GM12872 (cell line): ENCODE data around the gene HRH4.

Source experiments
- TF ChIP-seq, protein P1 (sequence below): IDR thresholded peaks from 3 replicates; pipeline ENCODE4 v1.5.1; 2011; ENCODE audit warnings: low read depth, mild to moderate bottlenecking, low read length, moderate library complexity; ENCODE audit not compliant: insufficient read depth

HRH4 gene, protein sequence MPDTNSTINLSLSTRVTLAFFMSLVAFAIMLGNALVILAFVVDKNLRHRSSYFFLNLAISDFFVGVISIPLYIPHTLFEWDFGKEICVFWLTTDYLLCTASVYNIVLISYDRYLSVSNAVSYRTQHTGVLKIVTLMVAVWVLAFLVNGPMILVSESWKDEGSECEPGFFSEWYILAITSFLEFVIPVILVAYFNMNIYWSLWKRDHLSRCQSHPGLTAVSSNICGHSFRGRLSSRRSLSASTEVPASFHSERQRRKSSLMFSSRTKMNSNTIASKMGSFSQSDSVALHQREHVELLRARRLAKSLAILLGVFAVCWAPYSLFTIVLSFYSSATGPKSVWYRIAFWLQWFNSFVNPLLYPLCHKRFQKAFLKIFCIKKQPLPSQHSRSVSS

DNA sequence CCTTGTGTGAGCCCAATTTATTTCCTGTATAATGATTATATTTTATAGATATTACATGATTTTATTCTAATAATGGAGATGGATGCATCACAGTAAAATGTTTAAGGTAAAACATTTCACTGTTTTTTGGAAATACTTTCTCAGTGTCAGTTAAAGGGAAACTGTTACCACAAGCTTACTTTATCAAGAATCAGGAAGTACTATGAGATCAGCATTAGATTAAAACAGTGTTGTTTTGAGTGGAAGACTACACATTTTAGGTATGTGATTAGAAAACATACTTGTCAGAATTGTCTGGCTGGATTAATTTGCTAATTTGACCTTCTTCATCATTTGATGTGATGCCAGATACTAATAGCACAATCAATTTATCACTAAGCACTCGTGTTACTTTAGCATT, at the start of gene HRH4:
HRH4 (plus strand) TSS at position 250 of the 400 bp plus-strand sequence; CDS start at position 342, 92 bp downstream.
- TF ChIP-seq, protein P1, sequence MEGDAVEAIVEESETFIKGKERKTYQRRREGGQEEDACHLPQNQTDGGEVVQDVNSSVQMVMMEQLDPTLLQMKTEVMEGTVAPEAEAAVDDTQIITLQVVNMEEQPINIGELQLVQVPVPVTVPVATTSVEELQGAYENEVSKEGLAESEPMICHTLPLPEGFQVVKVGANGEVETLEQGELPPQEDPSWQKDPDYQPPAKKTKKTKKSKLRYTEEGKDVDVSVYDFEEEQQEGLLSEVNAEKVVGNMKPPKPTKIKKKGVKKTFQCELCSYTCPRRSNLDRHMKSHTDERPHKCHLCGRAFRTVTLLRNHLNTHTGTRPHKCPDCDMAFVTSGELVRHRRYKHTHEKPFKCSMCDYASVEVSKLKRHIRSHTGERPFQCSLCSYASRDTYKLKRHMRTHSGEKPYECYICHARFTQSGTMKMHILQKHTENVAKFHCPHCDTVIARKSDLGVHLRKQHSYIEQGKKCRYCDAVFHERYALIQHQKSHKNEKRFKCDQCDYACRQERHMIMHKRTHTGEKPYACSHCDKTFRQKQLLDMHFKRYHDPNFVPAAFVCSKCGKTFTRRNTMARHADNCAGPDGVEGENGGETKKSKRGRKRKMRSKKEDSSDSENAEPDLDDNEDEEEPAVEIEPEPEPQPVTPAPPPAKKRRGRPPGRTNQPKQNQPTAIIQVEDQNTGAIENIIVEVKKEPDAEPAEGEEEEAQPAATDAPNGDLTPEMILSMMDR: no peak

DNA sequence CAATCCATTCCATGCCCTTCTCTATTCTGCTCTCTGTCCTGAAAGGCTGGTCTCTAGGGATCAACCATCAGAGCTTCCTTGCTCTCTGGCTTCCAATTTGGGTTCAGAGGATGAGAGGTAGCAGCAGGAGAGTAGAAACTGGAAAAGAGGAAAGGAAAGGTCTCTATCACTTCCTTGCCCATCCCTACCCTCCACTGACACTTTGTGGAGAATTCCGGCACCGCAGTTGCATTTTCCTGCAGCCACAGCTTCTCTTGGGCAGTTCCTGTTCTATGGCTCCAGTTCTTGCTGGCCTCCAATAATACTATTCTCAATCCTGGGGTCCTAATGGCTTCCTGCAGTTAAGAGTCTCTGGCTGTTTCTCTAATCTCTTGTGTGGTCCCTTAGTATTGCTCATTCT, 47.3 kb upstream of the HRH4 start:
- TF ChIP-seq, protein P1: no peak

DNA sequence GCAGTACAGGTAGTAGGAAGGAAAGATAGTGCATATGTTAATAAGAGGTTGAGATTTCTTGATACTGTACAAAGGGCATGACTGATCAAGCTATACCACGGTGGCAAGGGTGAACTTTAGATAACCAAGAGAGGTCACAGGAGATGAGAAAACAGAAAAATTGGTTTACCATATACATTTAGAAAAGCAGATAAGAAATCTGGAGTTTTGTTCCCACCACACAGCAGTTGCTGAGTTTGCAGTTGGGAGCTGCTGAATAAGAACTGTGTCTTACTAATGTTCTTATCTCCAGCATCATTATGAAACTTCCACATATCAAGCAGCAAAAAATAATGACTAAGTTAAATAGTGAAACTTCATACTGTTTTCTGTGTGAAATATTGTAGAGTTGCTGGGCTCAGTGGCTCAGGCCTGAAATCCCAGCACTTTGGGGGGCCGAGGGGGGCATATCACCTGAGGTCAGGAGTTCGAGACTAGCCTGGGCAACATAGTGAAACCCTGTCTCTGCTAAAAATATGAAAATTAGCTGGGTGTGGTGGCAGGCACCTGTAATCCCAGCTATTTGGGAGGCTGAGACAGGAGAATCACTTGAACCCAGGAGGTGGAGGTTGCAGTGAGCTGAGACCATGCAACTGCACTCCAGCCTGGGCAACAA, 46.0 kb upstream of the HRH4 start:
- TF ChIP-seq, protein P1: no peak

DNA sequence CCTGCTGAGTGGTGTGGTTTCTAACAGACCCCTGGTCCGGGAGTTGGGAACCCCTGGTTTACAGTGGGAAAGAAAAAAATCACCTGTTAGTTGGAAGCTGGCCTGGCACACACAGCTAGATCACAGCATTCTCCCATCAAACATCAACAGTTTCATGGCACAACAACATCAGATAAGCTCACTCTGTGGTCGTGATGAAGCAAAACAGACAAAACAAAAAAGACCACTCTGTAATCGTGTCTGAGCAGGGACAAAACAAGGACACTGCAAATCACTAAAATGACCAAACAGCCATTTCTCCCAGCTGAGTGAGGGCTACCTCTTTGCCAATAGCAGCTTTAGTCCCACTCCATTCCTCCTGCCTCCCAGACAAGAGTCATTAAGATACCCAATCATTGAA, 43.0 kb upstream of the HRH4 start:
- TF ChIP-seq, protein P1: no peak

DNA sequence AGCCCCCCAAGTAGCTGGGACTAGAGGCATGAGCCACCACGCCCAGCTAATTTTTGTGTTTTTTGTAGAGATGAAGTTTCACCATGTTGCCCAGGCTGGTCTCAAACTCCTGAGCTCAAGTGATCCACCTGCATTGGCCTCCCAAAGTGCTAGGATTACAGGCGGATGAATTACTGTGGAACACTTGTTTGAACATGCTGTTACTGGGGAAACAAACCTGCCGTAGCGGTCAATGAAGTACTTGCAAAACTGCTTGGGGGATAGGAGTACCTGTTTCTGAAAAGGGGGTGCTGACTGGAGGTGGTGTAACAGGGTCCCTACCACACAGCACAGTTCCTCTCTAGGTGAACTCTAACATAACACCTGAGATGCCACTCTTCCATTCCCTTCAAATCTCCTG, 39.9 kb upstream of the HRH4 start:
- TF ChIP-seq, protein P1: no peak

DNA sequence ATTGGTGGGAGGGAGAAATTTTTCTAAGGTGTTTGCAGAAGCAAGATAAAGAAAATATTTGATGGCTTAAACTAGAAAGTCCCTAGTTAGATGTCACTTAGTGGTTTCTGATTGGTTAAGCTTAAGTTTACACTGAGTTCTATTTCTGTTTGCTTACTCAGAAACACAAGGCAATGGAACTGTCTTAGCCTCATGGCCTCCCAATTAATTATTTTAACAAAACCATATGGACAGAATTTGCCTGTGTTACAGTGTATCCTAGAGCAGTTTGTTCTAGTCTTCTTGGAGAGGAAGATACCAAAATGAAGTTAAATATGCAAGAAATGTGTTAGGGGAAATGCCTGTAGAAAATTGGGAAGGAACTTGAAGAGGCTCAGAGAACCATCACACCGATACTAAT, 38.6 kb upstream of the HRH4 start:
- TF ChIP-seq, protein P1: no peak

DNA sequence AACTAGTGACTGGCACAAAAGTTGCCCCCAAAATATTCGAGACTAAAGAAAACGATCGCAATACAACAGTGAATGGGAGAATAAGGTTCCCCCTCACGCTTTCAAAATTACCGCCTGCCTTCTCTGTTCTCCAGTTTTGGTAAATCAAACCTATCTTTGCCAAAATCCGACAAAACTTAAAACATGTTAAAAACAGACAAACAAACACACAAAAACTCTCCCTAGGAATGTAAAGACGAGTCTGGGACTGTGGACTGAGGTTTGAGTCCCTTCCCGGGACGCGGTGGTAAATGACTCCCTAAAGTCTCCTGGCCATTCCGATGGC, 34.4 kb upstream of the HRH4 start:
- TF ChIP-seq, protein P1: no peak
